ENCODE measurements around the gene GPR3. TPM values are rescaled to one million over a fixed set of nuclear protein-coding genes. Genes with fewer than 3 reads are reported as not detected.
A peak's percentile ranks its signal among the peaks of the same experiment; 100 is the strongest.
"Not testable (repeated sequence)": the region's sequence is repeated elsewhere in the genome, so short reads cannot be mapped to it uniquely, and the experiment has no call there.

The GPR3 gene
- total RNA-seq, 1 experiment from 2014 or later = not detected

DNA sequence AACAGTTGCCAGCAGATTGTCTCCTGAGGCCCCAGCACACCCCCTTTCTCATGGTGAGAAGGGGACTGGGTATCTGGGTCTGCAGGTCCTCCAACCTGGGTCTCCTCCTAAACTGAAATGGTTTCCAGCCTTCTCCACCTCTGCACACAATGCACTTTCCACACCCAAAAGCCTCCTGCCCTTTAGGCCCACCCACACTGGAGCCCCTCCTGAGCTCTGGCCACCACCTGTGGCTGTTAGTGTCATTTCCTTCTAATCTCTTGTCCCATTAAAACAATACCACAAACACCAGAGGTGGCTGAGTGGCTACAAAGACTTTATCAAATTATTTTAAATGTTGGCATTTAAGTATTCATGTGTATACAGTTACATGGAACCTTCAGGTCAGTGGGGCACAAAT is 11.5 kb downstream of the GPR3 start:
- Histone ChIP-seq H3K9me3 (no peaks in the 10 kb centered on the region), H3K4me3 (no peak overlapping the region), H3K36me3 (peaks cover 24% of the 10 kb centered on the region), H3K27me3 (no peaks in the 10 kb centered on the region)
- no peak for DNase-seq

GRCh38 chr1:27405074-27405473 is 12.7 kb downstream of the GPR3 start:
- no peak overlapping the region for H3K4me3 ChIP-seq
- no peaks in the 10 kb centered on the region for H3K9me3 ChIP-seq
- DNase-seq = no peak
- H3K36me3 ChIP-seq = peaks cover 26% of the 10 kb centered on the region
- H3K27me3 ChIP-seq = no peaks in the 10 kb centered on the region

DNA sequence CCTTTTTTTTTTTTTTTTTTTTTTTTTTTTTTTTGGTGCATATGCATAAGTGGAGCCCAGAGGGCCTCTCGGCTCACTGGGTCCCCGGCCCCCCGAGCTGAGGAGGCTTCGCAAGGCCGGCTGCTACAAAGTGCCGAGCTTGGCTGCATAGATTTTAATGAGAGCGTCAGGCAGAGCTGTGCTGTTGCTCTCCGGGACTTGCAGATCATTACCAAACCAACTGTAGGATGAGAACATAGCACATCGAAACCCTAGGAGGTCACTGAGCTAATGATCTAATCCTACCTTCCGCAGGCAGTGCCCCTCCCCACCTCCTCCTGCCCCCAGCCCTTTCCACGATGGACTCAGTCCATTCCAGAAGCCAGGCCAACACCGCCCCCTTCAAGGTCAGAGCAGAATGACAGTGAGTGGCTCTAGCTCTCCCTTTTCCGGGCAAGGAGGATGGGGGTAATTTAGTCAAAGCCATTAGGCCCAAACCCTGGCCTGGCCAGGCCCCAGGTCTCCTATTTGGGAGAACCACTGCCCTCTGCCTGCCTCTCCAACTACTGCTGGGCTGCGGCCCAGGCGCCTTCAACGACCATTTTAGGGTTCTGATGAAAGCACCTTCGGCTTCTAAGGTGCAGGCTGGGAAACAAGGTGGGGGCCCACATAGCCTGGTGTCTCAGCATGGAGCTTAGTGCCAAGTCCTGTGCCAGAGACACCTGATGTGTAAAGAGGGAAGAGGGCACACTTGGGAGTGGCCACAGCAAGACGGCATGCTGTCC is 13.4 kb downstream of the GPR3 start:
- H3K27me3 ChIP-seq, H3K9me3 ChIP-seq, DNase-seq, H3K4me3 ChIP-seq: not testable (repeated sequence)
- H3K36me3 ChIP-seq = peaks cover 33% of the 10 kb centered on the region

GRCh38 chr1:27406362-27406680 is 13.9 kb downstream of the GPR3 start:
- no peak overlapping the region for H3K4me3 ChIP-seq
- H3K9me3 ChIP-seq = no peaks in the 10 kb centered on the region
- peaks cover 38% of the 10 kb centered on the region for H3K36me3 ChIP-seq
- H3K27me3 ChIP-seq = no peaks in the 10 kb centered on the region
- DNase-seq = no peak

GRCh38 chr1:27406791-27407190 is 14.4 kb downstream of the GPR3 start:
- not testable (repeated sequence) for H3K9me3 ChIP-seq, DNase-seq, H3K27me3 ChIP-seq, H3K4me3 ChIP-seq
- H3K36me3 ChIP-seq = peaks cover 41% of the 10 kb centered on the region

DNA sequence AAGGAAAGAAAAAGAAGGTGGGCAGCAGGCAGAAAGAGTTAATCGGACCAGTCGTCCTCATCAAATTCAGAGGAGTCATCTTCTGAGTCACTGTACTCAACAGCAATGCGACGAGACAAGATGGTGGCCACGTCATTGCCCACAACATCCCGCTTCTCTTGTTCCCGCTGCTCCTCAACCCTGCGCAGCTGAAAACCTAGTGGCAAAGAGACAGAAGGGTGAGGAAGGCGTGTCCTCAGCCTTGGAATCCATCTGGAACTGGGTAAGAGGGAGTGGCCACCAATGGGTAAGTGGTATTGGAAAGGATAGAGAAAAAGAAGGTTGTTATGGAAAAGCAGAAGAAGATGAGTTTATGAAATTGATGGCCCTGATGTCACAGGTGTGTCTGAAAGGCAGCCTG is 15.7 kb downstream of the GPR3 start:
- peaks cover 55% of the 10 kb centered on the region for H3K36me3 ChIP-seq
- no peaks in the 10 kb centered on the region for H3K9me3 ChIP-seq
- H3K27me3 ChIP-seq = no peaks in the 10 kb centered on the region
- no peak for DNase-seq
- no peak overlapping the region for H3K4me3 ChIP-seq

GRCh38 chr1:27409669-27410068 is 17.2 kb downstream of the GPR3 start:
- Histone ChIP-seq H3K36me3 (peaks cover 65% of the 10 kb centered on the region), H3K27me3 (no peaks in the 10 kb centered on the region)

DNA sequence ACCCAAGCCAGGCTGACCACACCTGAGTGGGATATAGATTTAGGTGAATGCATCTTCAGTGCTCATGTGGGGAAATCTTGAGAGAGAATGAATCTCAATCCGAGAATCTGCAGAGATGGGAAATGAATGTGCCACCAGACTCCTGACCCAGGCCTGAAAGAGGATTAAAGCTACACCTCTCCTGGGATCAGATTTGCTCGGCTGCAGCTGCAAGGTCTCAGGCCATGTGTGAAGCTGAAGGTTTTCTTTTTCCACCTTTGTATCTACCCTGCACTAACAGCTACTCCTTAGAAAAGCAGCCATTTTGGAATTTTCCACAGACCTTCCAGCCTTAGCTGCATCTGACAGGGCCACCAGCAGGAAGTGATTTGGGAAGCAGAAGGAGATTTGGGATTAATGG is 18.3 kb downstream of the GPR3 start:
- H3K36me3 ChIP-seq = peaks cover 76% of the 10 kb centered on the region

More at GRCh38 chr1:27409669-27410068, 17.2 kb downstream of the GPR3 start:
- no peak overlapping the region for H3K4me3 ChIP-seq
- no peak for DNase-seq
- no peaks in the 10 kb centered on the region for H3K9me3 ChIP-seq

DNA sequence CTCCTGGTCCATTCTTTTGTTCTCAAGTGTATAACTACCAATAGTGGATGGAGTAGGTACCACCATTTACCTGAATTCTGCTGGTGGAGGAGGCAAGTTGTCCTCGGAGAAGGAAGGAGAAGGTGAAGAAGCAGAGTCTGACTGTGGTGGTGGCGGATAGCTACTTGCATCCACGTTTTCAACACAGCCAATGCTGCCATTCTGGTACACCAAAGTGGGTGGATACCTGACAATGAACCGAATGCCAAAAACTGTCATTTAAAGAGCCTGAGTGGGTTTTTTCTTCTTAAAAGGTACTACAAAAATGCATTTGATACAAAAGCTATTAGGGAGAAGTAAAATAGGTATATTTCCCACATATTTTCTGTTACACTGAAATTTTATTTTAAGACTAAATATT is 20.1 kb downstream of the GPR3 start:
- no peak for DNase-seq
- Histone ChIP-seq H3K36me3 (peaks cover 88% of the 10 kb centered on the region), H3K27me3 (no peaks in the 10 kb centered on the region), H3K4me3 (no peak overlapping the region), H3K9me3 (no peaks in the 10 kb centered on the region)

More for the DNA sequence above, 18.3 kb downstream of the GPR3 start:
- no peaks in the 10 kb centered on the region for H3K9me3 ChIP-seq
- H3K4me3 ChIP-seq = no peak overlapping the region
- no peak for DNase-seq
- no peaks in the 10 kb centered on the region for H3K27me3 ChIP-seq

DNA sequence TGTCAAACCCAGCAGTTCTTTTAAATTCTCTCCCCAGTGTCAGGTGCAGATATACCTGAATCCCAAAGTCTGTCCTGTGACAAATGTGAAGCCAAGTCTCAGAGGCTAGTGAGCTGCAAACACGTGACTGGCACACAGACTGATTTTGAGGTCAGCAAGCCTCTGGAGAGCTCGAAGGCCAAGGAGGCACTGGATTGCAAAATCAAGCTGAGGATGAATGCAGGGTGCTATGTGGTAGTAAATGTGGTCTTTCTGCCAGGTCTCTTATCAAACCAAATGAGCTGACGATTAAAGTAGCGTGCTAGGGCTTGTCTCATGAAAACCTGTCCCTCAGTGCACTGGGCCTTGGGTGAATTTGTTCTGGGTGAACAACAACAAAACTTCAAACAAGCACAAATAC is 20.6 kb downstream of the GPR3 start:
- Histone ChIP-seq H3K4me3 (no peak overlapping the region), H3K9me3 (no peaks in the 10 kb centered on the region), H3K27me3 (no peaks in the 10 kb centered on the region), H3K36me3 (peaks cover 88% of the 10 kb centered on the region)
- no peak for DNase-seq

GRCh38 chr1:27414091-27414490 is 21.7 kb downstream of the GPR3 start:
- H3K9me3 ChIP-seq = no peaks in the 10 kb centered on the region
- no peak overlapping the region for H3K4me3 ChIP-seq
- no peak for DNase-seq
- peaks cover 83% of the 10 kb centered on the region for H3K36me3 ChIP-seq
- H3K27me3 ChIP-seq = no peaks in the 10 kb centered on the region

GRCh38 chr1:27416387-27417111 is 24.1 kb downstream of the GPR3 start:
- DNase-seq = peak; percentile 29
- Histone ChIP-seq H3K27me3 (no peaks in the 10 kb centered on the region), H3K9me3 (no peaks in the 10 kb centered on the region), H3K36me3 (peaks cover 74% of the 10 kb centered on the region), H3K4me3 (no peak overlapping the region)

DNA sequence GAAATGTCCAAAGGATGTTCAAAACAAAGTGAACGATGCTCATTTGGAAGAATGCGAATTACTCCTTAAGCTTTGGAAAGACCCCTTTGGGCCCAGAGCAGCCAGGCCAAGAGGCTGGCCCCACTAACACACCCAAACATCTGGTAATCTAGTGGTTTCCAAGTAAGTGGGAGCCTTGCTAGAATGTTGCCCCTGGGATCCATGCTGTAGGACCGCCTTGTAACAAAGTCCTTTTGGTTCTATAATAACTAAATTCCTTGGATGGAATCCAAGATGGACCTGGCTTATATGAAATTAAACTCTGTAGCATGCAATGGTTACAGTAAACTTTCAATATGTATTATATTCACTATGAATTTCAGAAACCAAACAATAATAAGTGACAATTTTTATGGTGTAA is 25.3 kb downstream of the GPR3 start:
- no peaks in the 10 kb centered on the region for H3K9me3 ChIP-seq
- no peaks in the 10 kb centered on the region for H3K27me3 ChIP-seq
- peaks cover 63% of the 10 kb centered on the region for H3K36me3 ChIP-seq
- DNase-seq = no peak
- no peak overlapping the region for H3K4me3 ChIP-seq

- Histone ChIP-seq H3K4me3 (no peak overlapping the region), H3K36me3 (peaks cover 54% of the 10 kb centered on the region), H3K27me3 (no peaks in the 10 kb centered on the region), H3K9me3 (no peaks in the 10 kb centered on the region)
- peak; percentile 75 for DNase-seq
These were observed 26.1 kb downstream of the GPR3 start for GRCh38 chr1:27418326-27419185.

DNA sequence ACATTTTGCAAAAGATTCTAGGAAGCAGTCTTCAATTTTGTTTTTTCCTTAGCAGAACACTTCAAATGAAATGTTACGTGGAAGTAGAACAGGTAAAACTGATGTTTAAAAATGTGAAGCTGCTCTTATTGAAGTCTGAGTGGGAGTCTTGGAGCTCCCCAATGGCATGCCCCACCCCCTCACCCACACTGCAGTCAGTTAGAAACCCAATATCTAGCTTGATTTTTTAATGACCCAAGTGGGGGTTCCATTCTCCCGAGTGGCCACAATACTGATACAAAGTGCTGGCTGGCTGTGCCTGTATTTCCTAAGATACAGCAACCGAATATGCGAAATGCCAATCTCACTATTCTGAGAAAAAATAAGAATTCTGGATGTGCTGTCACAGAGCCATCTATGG is 31.3 kb downstream of the GPR3 start:
- peaks cover 37% of the 10 kb centered on the region for H3K36me3 ChIP-seq
- H3K9me3 ChIP-seq = no peaks in the 10 kb centered on the region
- H3K27me3 ChIP-seq = no peaks in the 10 kb centered on the region
- H3K4me3 ChIP-seq = no peak overlapping the region
- DNase-seq = no peak

DNA sequence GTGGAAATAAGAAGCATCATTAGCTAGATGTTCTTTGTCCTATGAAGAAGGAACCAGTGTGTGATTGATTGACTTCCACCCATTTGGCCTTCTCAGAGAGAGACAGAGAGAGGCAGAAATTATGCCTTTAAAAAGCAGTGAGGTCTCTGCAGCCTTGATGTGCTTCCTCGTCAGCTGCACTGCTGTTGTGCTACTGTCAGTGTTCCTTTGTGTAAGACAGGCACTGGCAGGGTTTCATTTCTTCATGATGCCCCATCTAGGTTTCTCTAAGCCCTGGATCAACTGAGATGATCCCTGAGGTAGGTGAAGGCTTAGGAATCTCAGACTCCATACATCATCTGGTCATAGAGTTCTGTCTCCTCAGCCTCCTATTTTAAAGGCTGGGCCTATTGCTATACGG is 34.9 kb downstream of the GPR3 start:
- DNase-seq = no peak
- H3K4me3 ChIP-seq = no peak overlapping the region
- no peaks in the 10 kb centered on the region for H3K9me3 ChIP-seq
- H3K36me3 ChIP-seq = peaks cover 32% of the 10 kb centered on the region
- no peaks in the 10 kb centered on the region for H3K27me3 ChIP-seq

- no peak for DNase-seq
- H3K4me3 ChIP-seq = no peak overlapping the region
- no peaks in the 10 kb centered on the region for H3K9me3 ChIP-seq
- H3K36me3 ChIP-seq = peaks cover 32% of the 10 kb centered on the region
- no peaks in the 10 kb centered on the region for H3K27me3 ChIP-seq
These were observed 35.4 kb downstream of the GPR3 start for GRCh38 chr1:27427816-27428315.
